GM08714 (cell line): ENCODE data around the gene RNF144A.
"Not testable (repeated sequence)": the region's sequence is repeated elsewhere in the genome, so short reads cannot be mapped to it uniquely, and the experiment has no call there.

Source experiments
- H3K4me3 ChIP-seq: fragments of 200-500 bp; sonication (Bioruptor generic); 2 replicates; pipeline ENCODE4 v1.5.1; 2014; ENCODE audit warnings: mild to moderate bottlenecking, low read length, inconsistent platforms
- ZNF274 ChIP-seq: IDR thresholded peaks from 2 replicates; pipeline ENCODE4 v1.6.1; 2012; ENCODE audit warnings: mild to moderate bottlenecking, low read depth, low read length

The RNF144A gene

DNA sequence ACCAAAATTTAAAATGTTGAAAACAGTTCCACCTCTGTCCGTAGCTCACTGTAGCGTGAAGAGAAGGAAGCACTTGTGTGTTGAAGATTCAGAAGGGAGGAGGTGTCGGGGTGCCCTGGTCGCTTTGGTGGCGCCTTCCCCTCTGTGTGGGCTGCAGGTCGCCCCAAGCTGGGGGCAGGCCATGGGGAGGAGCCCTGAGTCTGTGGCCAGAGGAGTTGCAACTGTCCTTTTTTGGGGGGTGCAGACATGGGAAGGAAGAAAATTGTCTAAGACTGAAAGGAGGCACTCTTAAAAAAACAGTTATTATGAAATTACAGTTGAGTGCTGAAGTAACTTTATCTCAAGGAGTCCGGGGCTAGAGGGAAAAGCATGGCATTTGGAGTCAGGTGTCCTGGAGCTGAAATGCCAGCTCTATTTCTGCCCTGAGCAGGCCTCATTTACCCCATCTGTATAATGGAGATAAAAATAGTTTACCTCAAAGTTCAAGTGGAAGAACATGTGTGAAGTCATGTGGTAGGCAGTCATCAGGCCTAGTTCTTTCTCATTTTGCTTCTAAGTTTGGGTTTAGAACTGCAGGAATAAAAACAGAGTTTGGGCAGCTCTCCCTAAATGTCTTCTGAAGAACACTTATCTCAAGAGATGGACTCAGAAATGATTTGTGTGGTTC, 82.1 kb downstream of the RNF144A start:
- H3K4me3 ChIP-seq = no peak overlapping the region; the same call in 1 of the 2 replicates
- TF ChIP-seq ZNF274 = no peak

DNA sequence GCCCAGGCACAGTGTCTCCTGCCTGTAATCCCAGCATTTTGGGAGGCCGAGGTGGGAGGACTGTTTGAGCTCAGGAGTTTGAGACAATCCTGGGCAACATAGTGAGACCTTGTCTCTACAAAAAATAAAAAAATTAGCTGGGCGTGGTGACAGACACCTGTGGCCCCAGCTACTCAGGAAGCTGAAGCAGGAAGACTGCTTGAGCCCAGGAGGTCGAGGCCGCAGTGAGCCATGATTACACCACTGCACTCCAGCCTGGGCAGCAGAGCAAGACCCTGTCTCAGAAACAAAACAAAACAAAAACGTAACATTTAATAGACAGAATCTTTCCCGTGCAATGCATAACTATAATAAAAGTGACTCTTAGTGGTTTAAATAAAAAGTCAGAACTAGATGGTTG, 84.2 kb downstream of the RNF144A start:
- H3K4me3 ChIP-seq = not testable (repeated sequence)

DNA sequence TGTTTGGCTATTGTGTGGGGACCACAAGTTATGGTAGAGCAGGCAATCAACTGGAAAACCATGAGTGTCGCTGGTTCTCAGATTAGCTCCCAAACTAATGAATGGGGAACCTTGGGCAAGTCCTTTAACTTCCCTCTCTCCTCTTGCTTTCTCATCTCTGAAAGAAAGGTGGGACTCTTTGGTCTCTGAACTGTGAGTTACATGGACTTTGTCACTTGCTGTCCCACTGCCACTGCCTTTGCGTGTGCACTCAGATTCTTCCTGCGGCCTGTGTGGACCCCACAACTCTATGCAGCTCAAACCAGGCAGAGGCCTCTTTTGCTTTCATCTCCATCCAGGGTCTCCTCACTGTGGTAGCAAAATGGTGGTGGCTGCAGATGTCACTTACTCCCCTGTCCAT, 86.7 kb downstream of the RNF144A start:
- TF ChIP-seq ZNF274 = no peak
- H3K4me3 ChIP-seq = no peak overlapping the region

DNA sequence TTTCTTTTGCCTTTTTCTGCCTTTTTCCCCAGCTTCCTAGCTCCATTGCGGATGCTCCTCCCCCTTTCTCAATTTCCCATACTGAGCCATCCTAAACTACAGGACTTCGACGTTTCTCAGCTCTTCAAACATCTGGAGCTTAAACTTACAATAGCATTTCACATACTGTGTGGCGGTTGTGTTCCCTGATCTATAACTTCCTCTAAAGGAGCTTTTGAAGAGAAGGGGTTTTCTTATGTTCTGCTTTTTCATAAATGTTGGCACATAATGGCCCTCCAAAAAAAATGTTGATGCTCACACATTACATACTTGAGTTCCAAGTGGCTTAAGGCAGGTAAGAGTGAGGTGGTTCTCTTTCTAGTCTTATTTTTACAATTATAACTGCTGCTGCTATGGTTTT, 87.4 kb downstream of the RNF144A start:
- H3K4me3 ChIP-seq = no peak overlapping the region
- no peak for TF ChIP-seq ZNF274

DNA sequence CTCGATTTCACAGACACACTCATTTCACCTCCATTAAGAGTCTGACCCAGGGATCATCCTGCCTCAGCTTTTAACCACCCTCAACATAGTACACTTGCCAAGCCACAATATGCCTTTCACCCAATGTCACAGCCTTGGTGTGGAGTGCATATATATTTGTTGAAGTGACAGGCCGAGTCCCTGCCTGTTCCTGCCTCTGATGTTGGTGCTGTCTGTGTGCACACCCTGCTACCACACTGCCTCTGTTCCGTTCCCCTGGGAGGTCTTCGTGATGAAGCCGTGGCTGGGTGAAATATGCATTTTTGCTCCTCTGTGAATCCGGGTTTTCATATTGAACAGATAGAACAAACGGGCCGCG, 90.3 kb downstream of the RNF144A start:
- no peak overlapping the region for H3K4me3 ChIP-seq
- TF ChIP-seq ZNF274 = no peak

DNA sequence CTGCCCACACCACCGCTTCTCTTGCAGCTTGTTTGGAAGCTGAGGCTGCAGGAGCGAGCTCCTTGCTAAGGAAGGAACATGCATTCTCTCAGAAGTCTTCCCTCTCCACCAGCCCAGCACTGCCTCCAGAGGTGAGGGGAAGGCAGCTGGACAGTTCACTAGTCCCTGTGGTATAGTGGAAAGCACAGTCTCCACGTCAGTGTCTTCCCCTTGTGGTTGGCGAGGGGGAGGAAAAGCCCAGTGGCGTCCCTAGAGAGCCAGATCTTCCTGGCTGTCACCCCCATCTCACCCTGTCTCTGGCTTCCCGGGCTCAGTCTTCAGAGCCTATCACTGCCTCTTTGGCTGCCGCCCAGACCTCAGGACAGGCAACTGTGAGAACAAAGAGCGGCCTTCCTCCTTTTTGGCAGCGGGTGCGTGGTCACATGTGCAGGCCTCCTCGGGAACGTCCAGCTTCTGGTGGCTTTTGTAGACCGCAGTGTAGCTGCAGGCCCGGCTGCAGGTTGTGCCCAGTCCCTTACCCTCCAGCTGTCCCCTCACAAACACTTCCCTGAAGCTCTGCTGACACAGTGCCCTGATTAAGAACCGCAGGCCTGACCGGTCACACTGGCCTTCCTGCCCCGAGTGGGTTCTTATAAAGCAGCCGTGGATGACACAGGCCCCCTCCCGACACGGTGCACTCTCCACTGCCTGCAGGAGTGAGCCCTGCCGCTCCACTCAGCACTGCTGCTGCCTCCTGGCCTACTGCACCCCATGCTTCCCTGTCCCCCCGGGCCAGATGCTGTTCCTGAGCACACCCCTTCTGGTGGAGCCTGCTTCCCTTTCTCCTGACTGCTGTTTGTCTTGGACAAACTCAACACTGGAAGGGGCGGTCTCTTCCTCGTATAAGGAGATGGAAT, 90.9 kb downstream of the RNF144A start:
- no peak overlapping the region for H3K4me3 ChIP-seq
- no peak for TF ChIP-seq ZNF274

DNA sequence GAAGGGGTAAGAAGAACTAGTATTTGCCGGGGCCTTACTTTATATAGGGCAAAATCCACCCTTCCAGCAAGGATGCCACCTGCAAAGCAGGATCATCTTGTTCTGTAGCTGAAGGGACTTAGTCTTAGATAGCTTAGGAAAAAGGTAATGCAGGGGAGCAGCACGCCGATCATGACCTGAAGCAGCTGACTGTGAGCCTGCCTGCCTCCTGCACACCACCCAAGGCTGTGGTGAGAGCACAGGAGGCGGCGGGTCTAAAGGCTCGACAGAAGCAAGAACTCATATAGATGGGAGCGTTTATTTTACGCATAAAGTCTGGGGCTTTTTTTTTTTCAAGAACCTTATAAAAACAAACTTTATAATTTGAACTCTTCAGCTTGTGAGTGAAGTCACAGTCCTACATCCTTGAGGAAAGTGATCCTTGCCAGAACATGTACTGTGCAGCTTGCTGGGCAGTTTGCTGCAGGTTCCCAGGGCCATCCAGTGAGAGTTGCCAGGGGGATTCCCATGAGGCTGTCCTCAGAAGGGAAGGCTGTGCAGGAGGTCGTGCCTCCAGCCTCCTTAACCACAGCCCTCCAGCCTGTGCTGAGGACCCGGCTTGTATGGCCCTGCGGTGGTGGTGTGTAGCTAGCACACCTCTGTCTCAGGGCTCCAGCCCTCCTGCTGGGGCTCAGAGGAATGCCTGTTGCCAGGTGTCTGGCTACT, 92.1 kb downstream of the RNF144A start:
- no peak overlapping the region for H3K4me3 ChIP-seq
- TF ChIP-seq ZNF274 = no peak

DNA sequence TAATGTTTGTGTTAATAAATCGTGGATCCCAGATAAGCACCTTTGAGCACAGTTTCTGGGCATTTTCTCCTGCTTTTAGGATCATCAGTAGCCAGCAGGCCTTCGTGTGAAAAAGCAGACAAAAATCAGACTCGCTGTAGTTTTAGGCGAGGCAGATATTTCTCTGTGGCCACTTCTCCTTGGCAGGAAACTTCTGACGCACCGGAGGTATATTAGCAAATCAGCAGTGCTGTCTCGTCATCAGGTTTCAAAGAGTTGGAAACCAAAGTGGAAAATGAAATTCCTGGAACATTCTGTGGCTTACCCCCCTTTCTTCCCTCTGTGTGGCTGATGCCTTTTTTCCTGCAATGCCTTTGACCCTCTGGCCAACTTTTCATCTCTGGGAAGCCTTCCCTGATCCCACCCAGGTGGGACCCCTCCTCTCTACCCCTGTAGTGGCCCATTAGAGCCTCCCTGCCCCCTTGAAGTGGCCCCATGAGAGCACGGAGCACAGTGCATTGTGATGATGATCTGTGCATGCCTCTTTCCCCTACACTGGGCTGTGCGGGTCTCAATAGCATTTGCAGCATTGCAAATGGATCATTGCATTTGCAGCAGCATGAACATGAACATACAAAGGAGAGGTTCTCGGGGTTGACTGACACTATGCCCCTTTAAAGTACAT, 93.3 kb downstream of the RNF144A start:
- no peak for TF ChIP-seq ZNF274

DNA sequence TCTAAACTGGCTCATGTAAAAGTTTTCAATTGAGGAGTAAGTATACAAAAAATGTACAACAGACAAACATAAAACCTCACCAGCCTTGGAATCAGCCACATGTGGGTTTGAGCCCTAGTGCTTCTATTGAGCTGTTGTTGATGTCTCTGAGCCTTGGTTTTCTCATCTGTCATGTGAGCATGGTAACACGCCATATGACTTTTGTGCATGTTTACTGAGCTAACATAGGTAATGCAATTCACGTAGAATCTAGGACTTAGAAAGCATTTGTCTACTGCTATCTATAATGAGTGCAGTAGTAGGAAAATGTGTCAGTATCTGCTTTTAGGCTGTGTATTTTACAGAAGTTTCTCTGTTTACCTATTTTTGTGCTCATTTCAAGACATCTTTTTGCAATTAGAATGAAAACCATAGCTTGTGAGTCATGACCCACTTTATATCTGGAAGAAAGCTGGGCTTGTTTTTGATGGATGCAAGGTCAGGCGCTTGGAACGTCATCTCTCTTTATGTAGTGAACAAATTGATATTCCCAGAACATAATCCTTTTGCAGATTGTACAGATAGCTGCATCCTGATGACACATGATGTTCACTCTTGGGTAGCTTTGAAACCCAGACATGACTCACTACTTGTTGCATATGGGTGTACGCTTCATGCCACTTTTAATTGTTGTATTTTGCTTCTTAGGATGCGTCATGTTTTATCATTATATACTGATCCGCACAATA, 94.3 kb downstream of the RNF144A start:
- no peak overlapping the region for H3K4me3 ChIP-seq
- TF ChIP-seq ZNF274 = no peak

More for the DNA sequence above, 93.3 kb downstream of the RNF144A start:
- no peak overlapping the region for H3K4me3 ChIP-seq

DNA sequence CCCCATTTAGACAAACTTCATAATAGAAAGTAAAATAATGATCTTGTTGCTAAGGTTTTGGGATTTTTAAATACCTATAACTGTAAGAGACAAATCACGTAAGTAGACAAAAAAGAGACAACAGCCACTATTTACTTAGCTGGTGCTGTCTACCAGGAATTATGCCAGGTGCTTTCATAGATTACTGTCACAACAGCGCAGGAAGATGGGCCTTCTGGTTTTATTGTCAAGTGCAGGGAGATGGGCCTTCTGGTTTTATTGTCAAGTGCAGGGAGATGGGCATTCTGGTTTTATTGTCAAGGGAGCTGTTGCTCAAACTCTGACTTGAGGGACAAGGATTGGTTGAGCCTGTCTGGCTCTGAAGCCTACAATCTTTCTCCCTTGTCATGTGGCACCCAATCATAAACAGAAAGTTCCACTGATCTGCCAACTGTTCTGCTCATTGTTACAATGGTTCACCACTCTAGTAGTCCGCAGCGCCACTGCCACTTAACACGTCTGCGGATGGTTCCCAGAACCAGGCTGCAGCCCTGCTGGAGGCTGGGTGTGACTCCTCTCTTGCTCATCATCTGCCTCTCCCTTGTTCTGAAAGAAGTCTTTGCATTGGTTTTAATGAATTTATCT, 95.0 kb downstream of the RNF144A start:
- no peak for TF ChIP-seq ZNF274
- H3K4me3 ChIP-seq = no peak overlapping the region

DNA sequence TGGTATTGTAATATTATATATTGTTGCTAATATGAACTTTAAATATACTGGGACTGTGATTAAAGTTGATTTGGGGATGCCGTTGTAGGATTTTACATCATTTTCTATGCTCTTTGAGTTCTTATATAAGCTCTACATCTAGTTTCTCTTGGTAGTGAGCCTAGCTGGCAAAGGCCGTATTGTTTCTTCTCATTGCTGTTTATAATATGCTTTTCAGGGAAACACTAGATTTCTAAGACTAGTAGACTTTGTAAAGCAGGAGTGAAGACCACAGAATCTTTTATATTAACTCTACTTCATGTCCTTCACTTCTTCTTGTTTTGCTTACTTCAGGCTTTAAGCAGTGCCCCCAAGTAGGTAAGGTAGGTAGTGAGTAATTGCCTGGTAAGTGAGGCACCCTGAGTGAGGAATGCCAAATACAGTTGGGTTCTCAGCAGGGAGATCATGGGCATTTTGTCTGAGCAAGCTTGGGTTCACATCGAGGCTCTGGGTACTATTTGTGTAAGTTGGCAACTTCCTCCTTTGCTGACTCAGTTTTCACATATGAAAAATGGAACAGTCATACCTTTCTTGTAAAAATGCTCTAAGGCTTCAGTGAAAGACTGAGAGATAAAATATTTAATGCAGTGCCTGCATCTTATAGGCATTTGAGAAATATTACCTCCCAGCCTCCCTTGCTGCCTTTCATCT, 96.4 kb downstream of the RNF144A start:
- no peak overlapping the region for H3K4me3 ChIP-seq
- no peak for TF ChIP-seq ZNF274

DNA sequence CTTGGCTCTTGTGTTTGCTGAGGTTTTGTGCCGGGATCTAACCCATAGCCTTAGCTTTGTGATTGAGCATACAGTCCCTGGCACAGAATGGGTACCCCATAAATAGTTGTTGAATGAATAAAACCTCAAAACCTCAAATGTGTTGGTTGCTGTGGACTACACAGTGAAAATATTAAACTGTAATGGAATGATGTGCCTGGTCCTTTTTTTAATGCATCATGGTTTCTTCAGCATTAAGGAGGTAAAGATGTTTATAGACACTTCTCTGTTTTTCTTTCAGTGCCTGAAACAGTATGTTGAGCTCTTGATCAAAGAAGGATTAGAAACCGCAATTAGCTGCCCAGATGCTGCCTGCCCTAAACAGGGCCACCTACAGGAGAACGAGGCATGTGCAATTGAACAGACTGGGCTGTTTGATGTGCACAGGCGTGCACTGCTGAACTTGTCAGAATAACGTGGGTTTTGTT, 97.0 kb downstream of the RNF144A start:
- no peak for TF ChIP-seq ZNF274
- no peak overlapping the region for H3K4me3 ChIP-seq
